Muscle layer of duodenum (tissue), 2 donors: ENCODE data around the gene CEP78.

Experiments
- H3K27ac ChIP-seq: one replicate; pipeline ENCODE4 v1.7.0; 2013; ENCODE audit warnings: mild to moderate bottlenecking, low read length
- H3K27me3 ChIP-seq: one replicate; pipeline ENCODE4 v1.7.0; 2013; ENCODE audit warnings: low read depth, mild to moderate bottlenecking, control low read depth, low read length
- H3K36me3 ChIP-seq, 2 donors: one replicate each; pipeline ENCODE4 v1.7.0; 2013; ENCODE audit warnings: low read length in 2 of 2, control low read depth in 1 of 2, mild to moderate bottlenecking in 1 of 2; ENCODE audit not compliant: insufficient read depth in 2 of 2, control insufficient read depth in 1 of 2
- H3K4me1 ChIP-seq, 2 donors: one replicate each; pipeline ENCODE4 v1.7.0; 2013; ENCODE audit warnings: low read length in 2 of 2, mild to moderate bottlenecking in 2 of 2, control low read depth in 1 of 2, moderate library complexity in 1 of 2; ENCODE audit not compliant: insufficient read depth in 2 of 2, control insufficient read depth in 1 of 2
- H3K4me3 ChIP-seq, 2 donors: one replicate each; pipeline ENCODE4 v1.7.0; 2013; ENCODE audit warnings: low read length in 2 of 2, low read depth in 1 of 2, mild to moderate bottlenecking in 1 of 2
- H3K9me3 ChIP-seq, 2 donors: one replicate each; pipeline ENCODE4 v1.7.0; 2013; ENCODE audit warnings: low read length in 2 of 2, control low read depth in 1 of 2, mild to moderate bottlenecking in 1 of 2; ENCODE audit not compliant: control insufficient read depth in 1 of 2
- donor health status: healthy.

The CEP78 gene

GRCh38 chr9:78311075-78311474 is 75.2 kb downstream of the CEP78 start:
- Histone ChIP-seq H3K4me1 (peaks cover 0 to 6% of the 10 kb centered on the region in 2 donors), H3K27ac (no peak overlapping the region), H3K4me3 (no peak overlapping the region), H3K9me3 (no peaks in the 10 kb centered on the region), H3K27me3 (no peaks in the 10 kb centered on the region), H3K36me3 (peaks cover 0 to 10% of the 10 kb centered on the region in 2 donors)

GRCh38 chr9:78311886-78312524 is 76.1 kb downstream of the CEP78 start:
- H3K27me3 ChIP-seq, result no peaks in the 10 kb centered on the region
- no peaks in the 10 kb centered on the region for H3K9me3 ChIP-seq
- H3K4me1 ChIP-seq, result peaks cover 0 to 6% of the 10 kb centered on the region in 2 donors
- no peak overlapping the region for H3K4me3 ChIP-seq
- no peak overlapping the region for H3K27ac ChIP-seq
- H3K36me3 ChIP-seq, result peaks cover 0 to 10% of the 10 kb centered on the region in 2 donors

GRCh38 chr9:78314550-78314949 is 78.7 kb downstream of the CEP78 start:
- Histone ChIP-seq H3K4me3 (no peak overlapping the region), H3K4me1 (peaks cover 0 to 6% of the 10 kb centered on the region in 2 donors), H3K36me3 (peaks cover 0 to 18% of the 10 kb centered on the region in 2 donors), H3K27me3 (no peaks in the 10 kb centered on the region), H3K27ac (no peak overlapping the region), H3K9me3 (no peaks in the 10 kb centered on the region)

- Histone ChIP-seq H3K9me3 (no peaks in the 10 kb centered on the region), H3K4me3 (no peak overlapping the region), H3K27ac (no peak overlapping the region), H3K4me1 (peaks cover 0 to 6% of the 10 kb centered on the region in 2 donors), H3K36me3 (peaks cover 0 to 18% of the 10 kb centered on the region in 2 donors), H3K27me3 (no peaks in the 10 kb centered on the region)
Observed at GRCh38 chr9:78314953-78315870, 79.3 kb downstream of the CEP78 start.

GRCh38 chr9:78316166-78316892 is 80.5 kb downstream of the CEP78 start:
- H3K36me3 ChIP-seq, result peaks cover 0 to 20% of the 10 kb centered on the region in 2 donors
- peaks cover 0 to 6% of the 10 kb centered on the region in 2 donors for H3K4me1 ChIP-seq
- H3K4me3 ChIP-seq, result no peak overlapping the region
- no peak overlapping the region for H3K27ac ChIP-seq
- no peaks in the 10 kb centered on the region for H3K27me3 ChIP-seq
- no peaks in the 10 kb centered on the region for H3K9me3 ChIP-seq

- no peak overlapping the region for H3K27ac ChIP-seq
Observed at GRCh38 chr9:78319197-78320029, 83.5 kb downstream of the CEP78 start.

GRCh38 chr9:78320030-78320693 is 84.3 kb downstream of the CEP78 start:
- H3K36me3 ChIP-seq, result peaks cover 0 to 20% of the 10 kb centered on the region in 2 donors
- H3K4me3 ChIP-seq, result no peak overlapping the region
- peaks cover 0 to 3% of the 10 kb centered on the region in 2 donors for H3K4me1 ChIP-seq
- H3K9me3 ChIP-seq, result no peaks in the 10 kb centered on the region
- no peaks in the 10 kb centered on the region for H3K27me3 ChIP-seq
- no peak overlapping the region for H3K27ac ChIP-seq

More at GRCh38 chr9:78319197-78320029, 83.5 kb downstream of the CEP78 start:
- Histone ChIP-seq H3K9me3 (no peaks in the 10 kb centered on the region), H3K4me1 (peaks cover 0 to 6% of the 10 kb centered on the region in 2 donors), H3K4me3 (no peak overlapping the region), H3K27me3 (no peaks in the 10 kb centered on the region), H3K36me3 (peaks cover 0 to 20% of the 10 kb centered on the region in 2 donors)

- Histone ChIP-seq H3K27ac (no peak overlapping the region), H3K4me1 (peaks cover 0 to 5% of the 10 kb centered on the region in 2 donors), H3K27me3 (no peaks in the 10 kb centered on the region), H3K4me3 (no peak overlapping the region), H3K9me3 (no peaks in the 10 kb centered on the region), H3K36me3 (peaks cover 0 to 15% of the 10 kb centered on the region in 2 donors)
Observed at GRCh38 chr9:78320875-78321496, 85.1 kb downstream of the CEP78 start.

GRCh38 chr9:78321505-78321904 is 85.6 kb downstream of the CEP78 start:
- Histone ChIP-seq H3K4me1 (peaks cover 0 to 5% of the 10 kb centered on the region in 2 donors), H3K27me3 (no peaks in the 10 kb centered on the region), H3K36me3 (peaks cover 0 to 14% of the 10 kb centered on the region in 2 donors), H3K27ac (no peak overlapping the region), H3K9me3 (no peaks in the 10 kb centered on the region), H3K4me3 (no peak overlapping the region)
